ENCODE measurements around the gene BCL7B. TPM values are rescaled to one million over a fixed set of nuclear protein-coding genes. Genes with fewer than 3 reads are reported as not detected.

Gene BCL7B
- total and polyA plus RNA-seq, 10 of the 15 experiments (the other 5 are each of a cell fraction or from before 2014, with no cell fraction given), result 10.9 to 61.8 (median 50.2) TPM

DNA sequence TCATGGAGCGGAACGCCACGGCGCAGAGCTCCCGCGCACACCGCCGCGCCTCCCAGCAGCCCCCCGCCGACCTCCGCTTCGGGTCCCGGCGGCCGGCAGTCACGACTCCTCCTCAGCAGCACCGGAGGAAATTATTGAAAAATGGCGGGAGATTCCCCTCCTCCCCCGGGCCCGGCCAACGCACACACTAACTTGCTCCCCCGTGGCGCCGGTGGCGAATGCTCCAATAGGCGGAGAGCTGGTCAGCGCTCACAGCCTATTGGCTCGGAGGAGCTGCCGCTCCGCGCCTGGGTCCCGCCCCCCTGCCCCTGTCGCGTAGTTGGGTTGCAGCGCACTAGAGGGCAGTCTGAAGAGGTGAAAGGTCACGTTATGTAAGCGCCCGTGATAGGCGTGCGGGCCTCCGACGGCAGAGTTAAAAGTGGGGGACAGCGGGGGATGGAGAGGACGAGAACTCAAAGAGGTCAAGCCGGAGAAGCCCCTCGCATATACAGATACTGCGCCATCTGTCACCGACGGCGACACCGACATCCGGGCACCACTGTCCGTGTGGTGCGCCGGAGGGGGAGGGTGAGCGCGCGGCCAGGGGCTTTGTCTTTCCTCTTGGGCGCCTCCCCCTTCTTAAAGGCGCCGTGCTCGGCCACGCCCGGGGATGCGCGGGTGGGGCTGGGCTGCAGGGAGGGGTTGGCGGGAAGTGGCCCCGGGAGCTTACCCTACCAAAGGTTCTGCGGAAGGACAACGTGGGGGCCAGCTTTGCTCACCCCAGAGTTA is 35.2 kb downstream of the BCL7B start, which contains the start of gene BAZ1B (continued):
- TF ChIP-seq ZBTB40 (IDR thresholded peaks at IDR 0.05; ENCODE audit: borderline replicate concordance) (peak; percentile 13; the same call in 1 of the 2 replicates), SIN3A (IDR thresholded peaks at IDR 0.05; ENCODE audit: low read depth, low read length) (0 out of 2 replicates have a peak, but pooled peaks have one; percentile 56), PML (IDR thresholded peaks at IDR 0.05; ENCODE audit: low read length) (no peak), SRF (IDR thresholded peaks at IDR 0.05; ENCODE audit: low read depth in 2 of 2, low read length in 2 of 2) (0 out of 4 replicates have a peak, but pooled peaks of 1 of the 2 experiments have one; percentile 18), TARDBP (IDR thresholded peaks at IDR 0.05; ENCODE audit: borderline replicate concordance) (peak; percentile 37; the same call in 1 of the 2 replicates), POLR2AphosphoS2 (IDR thresholded peaks at IDR 0.05; ENCODE audit: low read depth, low read length) (0 out of 2 replicates have a peak, but pooled peaks have one; percentile 28), FOXM1 (IDR thresholded peaks at IDR 0.05; ENCODE audit: low read depth, low read length) (peak; percentile 30; the same call in 1 of the 2 replicates), CBFB (IDR thresholded peaks at IDR 0.05; ENCODE audit: low read depth) (peak; percentile 60; the same call in 1 of the 2 replicates), NFYB (IDR thresholded peaks at IDR 0.05; ENCODE audit: insufficient read depth, low read depth, low read length) (peak; percentile 97), MTA2 (IDR thresholded peaks at IDR 0.05; ENCODE audit: low read depth) (peak; percentile 89)
- TF ChIP-seq, protein P1, sequence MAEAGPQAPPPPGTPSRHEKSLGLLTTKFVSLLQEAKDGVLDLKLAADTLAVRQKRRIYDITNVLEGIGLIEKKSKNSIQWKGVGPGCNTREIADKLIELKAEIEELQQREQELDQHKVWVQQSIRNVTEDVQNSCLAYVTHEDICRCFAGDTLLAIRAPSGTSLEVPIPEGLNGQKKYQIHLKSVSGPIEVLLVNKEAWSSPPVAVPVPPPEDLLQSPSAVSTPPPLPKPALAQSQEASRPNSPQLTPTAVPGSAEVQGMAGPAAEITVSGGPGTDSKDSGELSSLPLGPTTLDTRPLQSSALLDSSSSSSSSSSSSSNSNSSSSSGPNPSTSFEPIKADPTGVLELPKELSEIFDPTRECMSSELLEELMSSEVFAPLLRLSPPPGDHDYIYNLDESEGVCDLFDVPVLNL (IDR thresholded peaks at IDR 0.05; ENCODE audit: low read depth, low read length), result peak; percentile 78
- TF ChIP-seq, protein P2, sequence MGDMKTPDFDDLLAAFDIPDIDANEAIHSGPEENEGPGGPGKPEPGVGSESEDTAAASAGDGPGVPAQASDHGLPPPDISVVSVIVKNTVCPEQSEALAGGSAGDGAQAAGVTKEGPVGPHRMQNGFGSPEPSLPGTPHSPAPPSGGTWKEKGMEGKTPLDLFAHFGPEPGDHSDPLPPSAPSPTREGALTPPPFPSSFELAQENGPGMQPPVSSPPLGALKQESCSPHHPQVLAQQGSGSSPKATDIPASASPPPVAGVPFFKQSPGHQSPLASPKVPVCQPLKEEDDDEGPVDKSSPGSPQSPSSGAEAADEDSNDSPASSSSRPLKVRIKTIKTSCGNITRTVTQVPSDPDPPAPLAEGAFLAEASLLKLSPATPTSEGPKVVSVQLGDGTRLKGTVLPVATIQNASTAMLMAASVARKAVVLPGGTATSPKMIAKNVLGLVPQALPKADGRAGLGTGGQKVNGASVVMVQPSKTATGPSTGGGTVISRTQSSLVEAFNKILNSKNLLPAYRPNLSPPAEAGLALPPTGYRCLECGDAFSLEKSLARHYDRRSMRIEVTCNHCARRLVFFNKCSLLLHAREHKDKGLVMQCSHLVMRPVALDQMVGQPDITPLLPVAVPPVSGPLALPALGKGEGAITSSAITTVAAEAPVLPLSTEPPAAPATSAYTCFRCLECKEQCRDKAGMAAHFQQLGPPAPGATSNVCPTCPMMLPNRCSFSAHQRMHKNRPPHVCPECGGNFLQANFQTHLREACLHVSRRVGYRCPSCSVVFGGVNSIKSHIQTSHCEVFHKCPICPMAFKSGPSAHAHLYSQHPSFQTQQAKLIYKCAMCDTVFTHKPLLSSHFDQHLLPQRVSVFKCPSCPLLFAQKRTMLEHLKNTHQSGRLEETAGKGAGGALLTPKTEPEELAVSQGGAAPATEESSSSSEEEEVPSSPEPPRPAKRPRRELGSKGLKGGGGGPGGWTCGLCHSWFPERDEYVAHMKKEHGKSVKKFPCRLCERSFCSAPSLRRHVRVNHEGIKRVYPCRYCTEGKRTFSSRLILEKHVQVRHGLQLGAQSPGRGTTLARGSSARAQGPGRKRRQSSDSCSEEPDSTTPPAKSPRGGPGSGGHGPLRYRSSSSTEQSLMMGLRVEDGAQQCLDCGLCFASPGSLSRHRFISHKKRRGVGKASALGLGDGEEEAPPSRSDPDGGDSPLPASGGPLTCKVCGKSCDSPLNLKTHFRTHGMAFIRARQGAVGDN (IDR thresholded peaks at IDR 0.05), result peak; percentile 91
- TF ChIP-seq, protein P3, sequence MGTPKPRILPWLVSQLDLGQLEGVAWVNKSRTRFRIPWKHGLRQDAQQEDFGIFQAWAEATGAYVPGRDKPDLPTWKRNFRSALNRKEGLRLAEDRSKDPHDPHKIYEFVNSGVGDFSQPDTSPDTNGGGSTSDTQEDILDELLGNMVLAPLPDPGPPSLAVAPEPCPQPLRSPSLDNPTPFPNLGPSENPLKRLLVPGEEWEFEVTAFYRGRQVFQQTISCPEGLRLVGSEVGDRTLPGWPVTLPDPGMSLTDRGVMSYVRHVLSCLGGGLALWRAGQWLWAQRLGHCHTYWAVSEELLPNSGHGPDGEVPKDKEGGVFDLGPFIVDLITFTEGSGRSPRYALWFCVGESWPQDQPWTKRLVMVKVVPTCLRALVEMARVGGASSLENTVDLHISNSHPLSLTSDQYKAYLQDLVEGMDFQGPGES (IDR thresholded peaks at IDR 0.05), result peak; percentile 89
- TF ChIP-seq, protein P4, sequence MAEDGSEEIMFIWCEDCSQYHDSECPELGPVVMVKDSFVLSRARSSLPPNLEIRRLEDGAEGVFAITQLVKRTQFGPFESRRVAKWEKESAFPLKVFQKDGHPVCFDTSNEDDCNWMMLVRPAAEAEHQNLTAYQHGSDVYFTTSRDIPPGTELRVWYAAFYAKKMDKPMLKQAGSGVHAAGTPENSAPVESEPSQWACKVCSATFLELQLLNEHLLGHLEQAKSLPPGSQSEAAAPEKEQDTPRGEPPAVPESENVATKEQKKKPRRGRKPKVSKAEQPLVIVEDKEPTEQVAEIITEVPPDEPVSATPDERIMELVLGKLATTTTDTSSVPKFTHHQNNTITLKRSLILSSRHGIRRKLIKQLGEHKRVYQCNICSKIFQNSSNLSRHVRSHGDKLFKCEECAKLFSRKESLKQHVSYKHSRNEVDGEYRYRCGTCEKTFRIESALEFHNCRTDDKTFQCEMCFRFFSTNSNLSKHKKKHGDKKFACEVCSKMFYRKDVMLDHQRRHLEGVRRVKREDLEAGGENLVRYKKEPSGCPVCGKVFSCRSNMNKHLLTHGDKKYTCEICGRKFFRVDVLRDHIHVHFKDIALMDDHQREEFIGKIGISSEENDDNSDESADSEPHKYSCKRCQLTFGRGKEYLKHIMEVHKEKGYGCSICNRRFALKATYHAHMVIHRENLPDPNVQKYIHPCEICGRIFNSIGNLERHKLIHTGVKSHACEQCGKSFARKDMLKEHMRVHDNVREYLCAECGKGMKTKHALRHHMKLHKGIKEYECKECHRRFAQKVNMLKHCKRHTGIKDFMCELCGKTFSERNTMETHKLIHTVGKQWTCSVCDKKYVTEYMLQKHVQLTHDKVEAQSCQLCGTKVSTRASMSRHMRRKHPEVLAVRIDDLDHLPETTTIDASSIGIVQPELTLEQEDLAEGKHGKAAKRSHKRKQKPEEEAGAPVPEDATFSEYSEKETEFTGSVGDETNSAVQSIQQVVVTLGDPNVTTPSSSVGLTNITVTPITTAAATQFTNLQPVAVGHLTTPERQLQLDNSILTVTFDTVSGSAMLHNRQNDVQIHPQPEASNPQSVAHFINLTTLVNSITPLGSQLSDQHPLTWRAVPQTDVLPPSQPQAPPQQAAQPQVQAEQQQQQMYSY (CRISPR knock-in tag; IDR thresholded peaks at IDR 0.05), result no peak
